Natural killer cell (primary cell): Measurements from ENCODE around the gene LRRC47. TPM values are rescaled to one million over a fixed set of nuclear protein-coding genes. Genes with fewer than 3 reads are reported as not detected.

Experiments
- ATAC-seq, 3 donors: fragments of 150-1000 bp in 2 of 3; fragments of 200-7000 bp in 1 of 3; cut with Tn5 transposase; 1 replicate in 1 of 3; 2 replicates in 2 of 3; pipeline ENCODE4 v1.10.0; 2021; ENCODE audit warnings: mild to moderate bottlenecking in 2 of 3, moderate library complexity in 2 of 3
- DNase-seq, 2 donors: peaks; one replicate each; pipeline versions ENCODE4 v3.0.0 to v3.0.0-alpha.2; 2013 to 2021; ENCODE audit warnings: mixed read lengths in 1 of 2
- H3K27ac ChIP-seq: one replicate; pipeline ENCODE4 v1.5.1; 2013; ENCODE audit warnings: mild to moderate bottlenecking, low read length
- H3K27me3 ChIP-seq: one replicate; pipeline ENCODE4 v1.6.1; 2013; ENCODE audit warnings: low read length; ENCODE audit not compliant: control insufficient read depth, insufficient read depth
- H3K36me3 ChIP-seq: one replicate; pipeline ENCODE4 v1.6.1; 2013; ENCODE audit warnings: low read length; ENCODE audit not compliant: control insufficient read depth, insufficient read depth
- H3K4me1 ChIP-seq: one replicate; pipeline ENCODE4 v1.6.1; 2013; ENCODE audit warnings: low read length; ENCODE audit not compliant: control insufficient read depth, insufficient read depth
- H3K4me3 ChIP-seq: one replicate; pipeline ENCODE4 v1.5.1; 2013; ENCODE audit warnings: low read length
- H3K9me3 ChIP-seq: one replicate; pipeline ENCODE4 v1.6.1; 2013; ENCODE audit warnings: low read length; ENCODE audit not compliant: control insufficient read depth, insufficient read depth
- H3K27ac Mint-ChIP-seq, 2 donors: one replicate each; pipeline ENCODE4 v1.8.0; 2022; ENCODE audit warnings: mild to moderate bottlenecking in 2 of 2, mixed read lengths in 2 of 2, moderate library complexity in 1 of 2
- H3K27me3 Mint-ChIP-seq, 2 donors: one replicate each; pipeline ENCODE4 v1.8.0; 2022; ENCODE audit warnings: low read depth in 2 of 2, mixed read lengths in 2 of 2
- H3K36me3 Mint-ChIP-seq: one replicate; pipeline ENCODE4 v1.8.0; 2022; ENCODE audit warnings: mixed read lengths
- H3K4me1 Mint-ChIP-seq, 2 donors: one replicate each; pipeline ENCODE4 v1.8.0; 2022; ENCODE audit warnings: mixed read lengths in 2 of 2
- H3K4me3 Mint-ChIP-seq: one replicate; pipeline ENCODE4 v1.8.0; 2022; ENCODE audit warnings: mild to moderate bottlenecking, moderate library complexity, mixed read lengths
- H3K9me3 Mint-ChIP-seq, 2 donors: one replicate each; pipeline ENCODE4 v1.8.0; 2022; ENCODE audit warnings: mixed read lengths in 2 of 2
- CTCF ChIP-seq: fragments of 200-600 bp; IDR thresholded peaks from one replicate; pipeline ENCODE4 v1.8.0; 2022; ENCODE audit warnings: antibody characterized with exemption
- WGBS: methylation state at CpG from one replicate; pipeline ENCODE4 v1.1.7; 2013; ENCODE audit warnings: missing lambda C conversion rate; ENCODE audit not compliant: insufficient coverage; 5-methylcytosine and 5-hydroxymethylcytosine counted together
- intact Hi-C: fragments of 100-400 bp; cut with micrococcal nuclease; formaldehyde crosslinking; loops from one replicate; pipeline ENCODE4 v1.14.2; 2022
- total RNA-seq, 4 donors: library from RNA; stranded (reverse); fragments of 120-200 nt in 1 of 4; gene quantifications; one replicate each; pipeline versions ENCODE4 v1.2.3 to v1.2.4, GENCODE V29; 2013 to 2022

The LRRC47 gene
- total RNA-seq, 3 donors from 2014 or later (not counting 1 experiment from before 2014, with no cell fraction given), result 33.5 to 49.8 (median 45.2) TPM

- Histone ChIP-seq H3K36me3 (peaks cover 18% of the 10 kb centered on the region), H3K27ac (no peak overlapping the region), H3K4me3 (no peak overlapping the region), H3K27me3 (no peaks in the 10 kb centered on the region), H3K9me3 (no peaks in the 10 kb centered on the region), H3K4me1 (peaks cover 6% of the 10 kb centered on the region)
- no peak overlapping the region for H3K4me3 Mint-ChIP-seq
- H3K4me1 Mint-ChIP-seq, result peaks cover 17 to 24% of the 10 kb centered on the region in 2 donors
- H3K36me3 Mint-ChIP-seq, result no peaks in the 10 kb centered on the region
- ATAC-seq (no peak), DNase-seq (no peak)
- H3K27me3 Mint-ChIP-seq, result no peaks in the 10 kb centered on the region
- no peaks in the 10 kb centered on the region for H3K9me3 Mint-ChIP-seq
- WGBS, result 96% methylated on average over 22 of the region's 22 CpGs
- intact Hi-C loops, result no loop called here
- no peak overlapping the region for H3K27ac Mint-ChIP-seq
- no peak for TF ChIP-seq CTCF
Measured at GRCh38 chr1:3741566-3742438, 54.5 kb downstream of the LRRC47 start.

- H3K4me3 ChIP-seq, result no peak overlapping the region
- H3K4me1 ChIP-seq, result no peaks in the 10 kb centered on the region
- no peak overlapping the region for H3K27ac Mint-ChIP-seq
- DNase-seq (no peak), ATAC-seq (no peak)
- H3K4me1 Mint-ChIP-seq, result peaks cover 13 to 16% of the 10 kb centered on the region in 2 donors
- H3K4me3 Mint-ChIP-seq, result no peak overlapping the region
- H3K27me3 Mint-ChIP-seq, result no peaks in the 10 kb centered on the region
- no peak for TF ChIP-seq CTCF
- peaks cover 18% of the 10 kb centered on the region for H3K36me3 ChIP-seq
- intact Hi-C loops, result no loop called here
- no peak overlapping the region for H3K27ac ChIP-seq
- H3K9me3 Mint-ChIP-seq, result no peaks in the 10 kb centered on the region
- no peaks in the 10 kb centered on the region for H3K27me3 ChIP-seq
- H3K36me3 Mint-ChIP-seq, result no peaks in the 10 kb centered on the region
- no peaks in the 10 kb centered on the region for H3K9me3 ChIP-seq
- WGBS, result 96% methylated on average over 13 of the region's 13 CpGs
Measured at GRCh38 chr1:3740752-3741151, 55.5 kb downstream of the LRRC47 start.

- no peak for TF ChIP-seq CTCF
- H3K4me1 Mint-ChIP-seq, result peaks cover 6 to 9% of the 10 kb centered on the region in 2 donors
- no peaks in the 10 kb centered on the region for H3K9me3 Mint-ChIP-seq
- no peaks in the 10 kb centered on the region for H3K27me3 ChIP-seq
- ATAC-seq, result no peak
- no peak for DNase-seq
- no peaks in the 10 kb centered on the region for H3K36me3 Mint-ChIP-seq
- peaks cover 18% of the 10 kb centered on the region for H3K36me3 ChIP-seq
- H3K27ac Mint-ChIP-seq, result no peak overlapping the region
- no peaks in the 10 kb centered on the region for H3K9me3 ChIP-seq
- no peaks in the 10 kb centered on the region for H3K4me1 ChIP-seq
- 92% methylated on average over 9 of the region's 9 CpGs for WGBS
- intact Hi-C loops, result no loop called here
- no peak overlapping the region for H3K4me3 ChIP-seq
- H3K27me3 Mint-ChIP-seq, result no peaks in the 10 kb centered on the region
- no peak overlapping the region for H3K4me3 Mint-ChIP-seq
- H3K27ac ChIP-seq, result no peak overlapping the region
Measured at GRCh38 chr1:3740042-3740441, 56.3 kb downstream of the LRRC47 start.
